Tibial artery (tissue), 4 donors: ENCODE data around the gene KRT20.
"Not testable (repeated sequence)": the region's sequence is repeated elsewhere in the genome, so short reads cannot be mapped to it uniquely, and the experiment has no call there.

Experiments
- DNase-seq, 2 donors: peaks; one replicate each; pipeline ENCODE4 v3.0.0-alpha.2; 2019
- H3K27ac ChIP-seq, 2 donors: fragments of 200-600 bp; sonication (generic) in 1 of 2; 1 replicate in 1 of 2; 2 replicates in 1 of 2; pipeline ENCODE4 v1.5.1; 2018 to 2019; ENCODE audit warnings: mild to moderate bottlenecking in 1 of 2
- H3K27me3 ChIP-seq, 2 donors: fragments of 200-600 bp; sonication (generic) in 1 of 2; one replicate each; pipeline versions ENCODE4 v1.5.1 to v1.6.0; 2016 to 2019
- H3K36me3 ChIP-seq, 3 donors: fragments of 200-600 bp; sonication (generic) in 2 of 3; one replicate each; pipeline ENCODE4 v1.5.1; 2016 to 2019; ENCODE audit warnings: mild to moderate bottlenecking in 2 of 3
- H3K4me1 ChIP-seq, 4 donors: fragments of 200-600 bp; sonication (generic) in 2 of 4; 1 replicate in 3 of 4; 2 replicates in 1 of 4; pipeline ENCODE4 v1.5.1; 2016 to 2019
- H3K4me3 ChIP-seq, 2 donors: fragments of 200-600 bp; sonication (generic) in 1 of 2; 1 replicate in 1 of 2; 2 replicates in 1 of 2; pipeline ENCODE4 v1.5.1; 2018 to 2019; ENCODE audit warnings: mild to moderate bottlenecking in 2 of 2
- H3K9me3 ChIP-seq, 3 donors: fragments of 200-600 bp; sonication (generic) in 1 of 3; one replicate each; pipeline ENCODE4 v1.5.1; 2016 to 2019
- CTCF ChIP-seq, 2 experiments: fragments of 200-600 bp in 1 of 2; fragments of 450-650 bp in 1 of 2; IDR thresholded peaks; one replicate each; pipeline ENCODE4 v1.5.1; 2017 to 2019; ENCODE audit warnings: antibody characterized with exemption in 2 of 2, mild to moderate bottlenecking in 1 of 2, moderate library complexity in 1 of 2
- intact Hi-C: fragments of 100-400 bp; cut with DNase I; formaldehyde crosslinking; loops from one replicate; pipeline ENCODE4 v1.15.0; 2023; ENCODE audit warnings: low total_unique reads

The KRT20 gene

GRCh38 chr17:40921026-40921425 is 36.0 kb upstream of the KRT20 start:
- H3K9me3 ChIP-seq, result no peaks in the 10 kb centered on the region
- intact Hi-C loops, result no loop called here
- no peak for TF ChIP-seq CTCF (IDR thresholded peaks at IDR 0.05)
- H3K27me3 ChIP-seq, result no peaks in the 10 kb centered on the region
- H3K36me3 ChIP-seq, result no peaks in the 10 kb centered on the region
- DNase-seq, result no peak
- no peak overlapping the region for H3K4me3 ChIP-seq
- peaks cover 0 to 10% (median 0%) of the 10 kb centered on the region in 4 donors for H3K4me1 ChIP-seq
- H3K27ac ChIP-seq, result no peak overlapping the region

- H3K4me3 ChIP-seq, H3K9me3 ChIP-seq, H3K36me3 ChIP-seq, DNase-seq, H3K27ac ChIP-seq, H3K27me3 ChIP-seq: not testable (repeated sequence)
- intact Hi-C loops, result loop anchor here (10.0 kb wide), 1 partner anchor 408 kb away; no protein-coding TSS in a partner anchor
- peaks cover 0 to 11% (median 2%) of the 10 kb centered on the region in 4 donors for H3K4me1 ChIP-seq
These were observed 32.1 kb upstream of the KRT20 start for GRCh38 chr17:40917116-40917515.

GRCh38 chr17:40916366-40916765 is 31.3 kb upstream of the KRT20 start:
- Histone ChIP-seq H3K9me3 (no peaks in the 10 kb centered on the region), H3K27me3 (no peaks in the 10 kb centered on the region), H3K36me3 (no peaks in the 10 kb centered on the region), H3K27ac (no peak overlapping the region), H3K4me1 (peaks cover 0 to 10% (median 4%) of the 10 kb centered on the region in 4 donors), H3K4me3 (no peak overlapping the region)
- no peak for DNase-seq
- no peak for TF ChIP-seq CTCF (IDR thresholded peaks at IDR 0.05)
- intact Hi-C loops, result loop anchor here (10.0 kb wide), 1 partner anchor 408 kb away; no protein-coding TSS in a partner anchor

GRCh38 chr17:40915721-40916256 is 30.7 kb upstream of the KRT20 start:
- Histone ChIP-seq H3K36me3 (no peaks in the 10 kb centered on the region), H3K27ac (no peak overlapping the region), H3K4me3 (no peak overlapping the region), H3K27me3 (no peaks in the 10 kb centered on the region), H3K4me1 (peaks cover 0 to 16% (median 7%) of the 10 kb centered on the region in 4 donors), H3K9me3 (no peaks in the 10 kb centered on the region)
- no peak for DNase-seq
- intact Hi-C loops, result loop anchor here (10.0 kb wide), 1 partner anchor 409 kb away; no protein-coding TSS in a partner anchor
- no peak for TF ChIP-seq CTCF (IDR thresholded peaks at IDR 0.05)

GRCh38 chr17:40915199-40915661 is 30.2 kb upstream of the KRT20 start:
- Histone ChIP-seq H3K27me3 (no peaks in the 10 kb centered on the region), H3K4me1 (peaks cover 0 to 20% (median 10%) of the 10 kb centered on the region in 4 donors), H3K27ac (no peak overlapping the region), H3K4me3 (no peak overlapping the region), H3K36me3 (no peaks in the 10 kb centered on the region), H3K9me3 (no peaks in the 10 kb centered on the region)
- DNase-seq, result no peak
- no peak for TF ChIP-seq CTCF (IDR thresholded peaks at IDR 0.05)
- intact Hi-C loops, result loop anchor here (10.0 kb wide), 1 partner anchor 410 kb away; no protein-coding TSS in a partner anchor

- Histone ChIP-seq H3K27ac (no peak overlapping the region), H3K4me1 (peaks cover 0 to 28% (median 18%) of the 10 kb centered on the region in 4 donors), H3K27me3 (no peaks in the 10 kb centered on the region), H3K36me3 (no peaks in the 10 kb centered on the region), H3K9me3 (no peaks in the 10 kb centered on the region), H3K4me3 (no peak overlapping the region)
- no peak for DNase-seq
- no peak for TF ChIP-seq CTCF (IDR thresholded peaks at IDR 0.05)
- intact Hi-C loops, result loop anchor here (10.0 kb wide), 1 partner anchor 411 kb away; no protein-coding TSS in a partner anchor
These were observed 29.2 kb upstream of the KRT20 start for GRCh38 chr17:40914075-40914855.
